Endometrial microvascular endothelial cells (primary cell): ENCODE data around the gene GPR176. TPM values are rescaled to one million over a fixed set of nuclear protein-coding genes. Genes with fewer than 3 reads are reported as not detected.

Experiments used
- in situ Hi-C: cut with HindIII; loops from 2 replicates; pipeline ENCODE4 v1.10.0; 2017; ENCODE audit warnings: low sequenced_read_pairs, low pct_unique_long_range_greater_than_20kb; ENCODE audit errors: inconsistent ontology term
- total RNA-seq: library from RNA; depleted of rRNA; stranded (reverse); fragments of >200 nt; gene quantifications from one replicate; pipeline ENCODE4 v1.2.3, GENCODE V29; 2015; ENCODE audit errors: inconsistent ontology term

The GPR176 gene
- total RNA-seq, 1 donor from 2014 or later, result 26.5 TPM

GRCh38 chr15:39937696-39938095, 17.6 kb upstream of the GPR176 start:
- in situ Hi-C loops, result no loop called here

- in situ Hi-C loops, result no loop called here
Measured at GRCh38 chr15:39936681-39937080, 16.6 kb upstream of the GPR176 start.

GRCh38 chr15:39936187-39936586, 16.1 kb upstream of the GPR176 start:
- in situ Hi-C loops, result no loop called here

GRCh38 chr15:39935241-39935640, 15.2 kb upstream of the GPR176 start:
- in situ Hi-C loops, result no loop called here

GRCh38 chr15:39934397-39935071, 14.5 kb upstream of the GPR176 start:
- in situ Hi-C loops, result no loop called here

- in situ Hi-C loops, result no loop called here
Measured at GRCh38 chr15:39931615-39932014, 11.5 kb upstream of the GPR176 start.

GRCh38 chr15:39926526-39926925, 6.5 kb upstream of the GPR176 start:
- in situ Hi-C loops, result no loop called here

- in situ Hi-C loops, result no loop called here
Measured at GRCh38 chr15:39925112-39925842, 5.2 kb upstream of the GPR176 start.

GRCh38 chr15:39924437-39924836, 4.4 kb upstream of the GPR176 start:
- in situ Hi-C loops, result no loop called here

- in situ Hi-C loops, result no loop called here
Measured at GRCh38 chr15:39922462-39923092, 2.5 kb upstream of the GPR176 start.

- in situ Hi-C loops, result no loop called here
Measured at GRCh38 chr15:39921274-39921638, 1.2 kb upstream of the GPR176 start.

GRCh38 chr15:39920510-39921273, 626 bp upstream of the GPR176 start:
- in situ Hi-C loops, result no loop called here

- in situ Hi-C loops, result no loop called here
Measured at GRCh38 chr15:39919411-39919747, 687 bp downstream of the GPR176 start.

GRCh38 chr15:39918688-39919385, 1.2 kb downstream of the GPR176 start:
- in situ Hi-C loops, result no loop called here

GRCh38 chr15:39914977-39915376, 5.1 kb downstream of the GPR176 start:
- in situ Hi-C loops, result no loop called here

- in situ Hi-C loops, result no loop called here
Measured at GRCh38 chr15:39909007-39909406, 11.1 kb downstream of the GPR176 start.

GRCh38 chr15:39908186-39908585, 11.9 kb downstream of the GPR176 start:
- in situ Hi-C loops, result no loop called here

- in situ Hi-C loops, result no loop called here
Measured at GRCh38 chr15:39907216-39907615, 12.8 kb downstream of the GPR176 start.

- in situ Hi-C loops, result no loop called here
Measured at GRCh38 chr15:39904115-39904514, 16.0 kb downstream of the GPR176 start.
